Measurements from ENCODE around the gene PLCB3.

Gene PLCB3

DNA sequence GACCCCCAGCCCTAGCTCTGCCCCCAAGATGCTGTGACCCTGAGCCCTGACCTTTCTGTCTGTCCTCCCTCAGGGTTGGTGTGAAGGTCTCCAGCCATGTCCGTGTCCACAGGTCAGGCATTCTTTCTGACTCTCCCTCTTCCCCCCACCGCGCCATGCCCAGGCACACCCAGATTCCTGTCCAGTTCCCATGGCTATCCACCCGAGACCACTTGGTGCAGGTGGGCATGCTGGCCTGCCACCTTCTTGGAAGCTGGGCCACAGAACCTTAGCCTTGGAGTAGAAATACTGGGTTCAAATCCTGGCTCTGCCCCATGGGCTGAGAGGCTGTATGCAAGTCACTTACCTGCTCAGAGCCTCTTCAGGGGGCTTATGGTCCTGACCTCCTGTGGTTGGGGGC, 2.3 kb upstream of the PLCB3 start:
- TF ChIP-seq, protein P1, sequence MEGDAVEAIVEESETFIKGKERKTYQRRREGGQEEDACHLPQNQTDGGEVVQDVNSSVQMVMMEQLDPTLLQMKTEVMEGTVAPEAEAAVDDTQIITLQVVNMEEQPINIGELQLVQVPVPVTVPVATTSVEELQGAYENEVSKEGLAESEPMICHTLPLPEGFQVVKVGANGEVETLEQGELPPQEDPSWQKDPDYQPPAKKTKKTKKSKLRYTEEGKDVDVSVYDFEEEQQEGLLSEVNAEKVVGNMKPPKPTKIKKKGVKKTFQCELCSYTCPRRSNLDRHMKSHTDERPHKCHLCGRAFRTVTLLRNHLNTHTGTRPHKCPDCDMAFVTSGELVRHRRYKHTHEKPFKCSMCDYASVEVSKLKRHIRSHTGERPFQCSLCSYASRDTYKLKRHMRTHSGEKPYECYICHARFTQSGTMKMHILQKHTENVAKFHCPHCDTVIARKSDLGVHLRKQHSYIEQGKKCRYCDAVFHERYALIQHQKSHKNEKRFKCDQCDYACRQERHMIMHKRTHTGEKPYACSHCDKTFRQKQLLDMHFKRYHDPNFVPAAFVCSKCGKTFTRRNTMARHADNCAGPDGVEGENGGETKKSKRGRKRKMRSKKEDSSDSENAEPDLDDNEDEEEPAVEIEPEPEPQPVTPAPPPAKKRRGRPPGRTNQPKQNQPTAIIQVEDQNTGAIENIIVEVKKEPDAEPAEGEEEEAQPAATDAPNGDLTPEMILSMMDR (IDR thresholded peaks at IDR 0.05; ENCODE audit: control insufficient read depth, insufficient read depth, low read depth, low read length, missing control alignments): no peak
- DNase-seq (ENCODE audit: low read depth): no peak
- no peak overlapping the region for H3K4me3 ChIP-seq (ENCODE audit: control insufficient read depth, low read depth, low read length)

DNA sequence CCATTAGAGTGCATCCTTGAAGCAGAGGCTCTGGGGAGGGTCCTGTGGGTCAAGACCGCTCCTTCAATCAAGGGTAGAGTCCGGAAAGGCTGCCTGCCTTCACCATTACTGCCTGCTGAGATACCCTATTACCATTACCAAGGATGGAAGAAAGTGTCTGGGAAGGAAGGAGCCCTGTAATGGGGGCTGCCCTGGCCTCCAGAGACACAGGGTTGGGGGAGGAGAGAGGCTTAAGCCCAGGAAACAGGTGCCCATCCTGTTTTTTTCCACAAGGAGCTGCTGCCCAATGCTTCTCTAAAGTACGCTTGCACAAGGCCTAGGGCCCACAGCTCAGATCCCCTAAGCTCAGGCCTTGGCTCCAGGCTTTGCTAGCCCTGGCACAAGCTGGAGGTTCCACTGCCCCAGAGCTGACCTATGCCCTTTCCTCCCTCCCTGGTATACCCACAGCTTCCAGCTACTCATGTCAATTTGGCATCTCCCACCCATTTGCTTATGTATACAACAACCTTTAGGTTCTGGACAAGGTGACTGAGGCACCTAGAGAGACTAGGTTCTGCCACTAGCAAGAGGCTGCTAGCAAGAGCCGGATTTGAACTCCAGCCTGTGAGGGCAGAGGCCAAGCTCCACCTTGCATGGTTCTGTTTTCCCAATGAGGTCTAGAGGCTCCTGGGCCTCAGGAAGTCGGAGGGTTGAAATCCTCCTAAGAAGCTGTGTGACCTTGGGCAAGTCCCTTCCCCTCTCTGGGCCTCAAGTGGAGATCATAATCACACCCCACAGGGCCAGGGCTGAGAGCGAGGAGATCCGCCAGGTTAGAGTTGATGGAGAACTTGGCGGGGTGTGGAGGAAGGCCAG, 1.5 kb upstream of the PLCB3 start:
- DNase-seq (ENCODE audit: low read depth): no peak
- no peak overlapping the region for H3K4me3 ChIP-seq (ENCODE audit: control insufficient read depth, low read depth, low read length)
- TF ChIP-seq, protein P1 (IDR thresholded peaks at IDR 0.05; ENCODE audit: control insufficient read depth, insufficient read depth, low read depth, low read length, missing control alignments): no peak

- peak overlapping the region; percentile 66 for H3K4me3 ChIP-seq (ENCODE audit: control insufficient read depth, low read depth, low read length)
- no peak for DNase-seq (ENCODE audit: low read depth)
- TF ChIP-seq, protein P1 (IDR thresholded peaks at IDR 0.05; ENCODE audit: control insufficient read depth, insufficient read depth, low read depth, low read length, missing control alignments): no peak
Measured at GRCh38 chr11:64250415-64251015, 815 bp upstream of the PLCB3 start.

- H3K4me3 ChIP-seq (ENCODE audit: control insufficient read depth, low read depth, low read length): peak overlapping the region; percentile 92
- no peak for DNase-seq (ENCODE audit: low read depth)
- TF ChIP-seq, protein P1 (IDR thresholded peaks at IDR 0.05; ENCODE audit: control insufficient read depth, insufficient read depth, low read depth, low read length, missing control alignments): no peak
Measured at GRCh38 chr11:64251753-64252002, 348 bp downstream of the PLCB3 start.

- DNase-seq (ENCODE audit: low read depth): no peak
- H3K4me3 ChIP-seq (ENCODE audit: control insufficient read depth, low read depth, low read length): peak overlapping the region; percentile 92
- TF ChIP-seq, protein P1 (IDR thresholded peaks at IDR 0.05; ENCODE audit: control insufficient read depth, insufficient read depth, low read depth, low read length, missing control alignments): peak; percentile 58
Measured at GRCh38 chr11:64252003-64252872, 908 bp downstream of the PLCB3 start.

DNA sequence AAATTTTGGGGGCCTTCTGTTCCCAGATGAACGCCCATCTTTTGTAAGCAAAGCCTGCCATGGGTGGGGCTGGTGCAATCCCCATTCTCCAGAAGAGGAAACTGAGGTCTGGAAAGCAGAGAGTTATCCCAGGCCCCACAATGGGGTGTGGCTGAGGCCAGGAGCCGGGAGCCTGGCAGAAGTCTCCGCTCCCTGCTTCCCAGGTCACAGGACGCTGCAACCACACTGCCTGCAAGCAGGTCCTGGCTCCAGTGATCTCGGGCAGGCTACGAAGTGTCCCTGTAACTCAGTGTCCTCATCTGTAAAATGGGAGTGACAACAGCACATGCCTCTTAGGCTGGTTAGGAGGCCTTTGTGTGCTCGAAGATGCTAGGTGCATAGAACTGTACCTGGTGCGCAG, 1.7 kb downstream of the PLCB3 start:
- TF ChIP-seq, protein P1 (IDR thresholded peaks at IDR 0.05; ENCODE audit: control insufficient read depth, insufficient read depth, low read depth, low read length, missing control alignments): no peak
- DNase-seq (ENCODE audit: low read depth): no peak
- peak overlapping the region; percentile 92; the same call in 1 of the 2 replicates for H3K4me3 ChIP-seq (ENCODE audit: control insufficient read depth, low read depth, low read length)
